GM23248 (cell line): Measurements from ENCODE around the gene SERBP1. TPM values are rescaled to one million over a fixed set of nuclear protein-coding genes. Genes with fewer than 3 reads are reported as not detected.
"Not testable (repeated sequence)": the region's sequence is repeated elsewhere in the genome, so short reads cannot be mapped to it uniquely, and the experiment has no call there.

Source experiments
- DNase-seq: peaks from one replicate; pipeline ENCODE4 v3.0.0-alpha.2; 2015
- H2AFZ ChIP-seq: fragments of 200-600 bp; sonication (generic); 2 replicates; pipeline ENCODE4 v1.6.1; 2016; ENCODE audit warnings: antibody characterized with exemption
- H3F3A ChIP-seq: fragments of 200-600 bp; sonication (generic); 2 replicates; pipeline ENCODE4 v1.6.1; 2016; ENCODE audit warnings: mild to moderate bottlenecking, antibody characterized with exemption, mixed run types; ENCODE audit not compliant: insufficient read depth
- H3K27ac ChIP-seq: fragments of 200-600 bp; sonication (generic); 2 replicates; pipeline ENCODE4 v1.5.1; 2016; ENCODE audit warnings: mild to moderate bottlenecking
- H3K27me3 ChIP-seq: fragments of 200-600 bp; sonication (generic); replicated peaks from 2 replicates; pipeline ENCODE4 v1.6.1; 2016; ENCODE audit warnings: mild to moderate bottlenecking; ENCODE audit not compliant: insufficient read depth
- H3K36me3 ChIP-seq: fragments of 200-600 bp; sonication (generic); 2 replicates; pipeline ENCODE4 v1.6.1; 2016; ENCODE audit warnings: low read depth, mild to moderate bottlenecking
- H3K4me1 ChIP-seq: fragments of 200-600 bp; sonication (generic); 2 replicates; pipeline ENCODE4 v1.6.1; 2016; ENCODE audit warnings: mild to moderate bottlenecking; ENCODE audit not compliant: insufficient read depth
- H3K4me2 ChIP-seq: fragments of 200-600 bp; sonication (generic); one replicate; pipeline ENCODE4 v1.6.1; 2016; ENCODE audit warnings: mild to moderate bottlenecking; ENCODE audit not compliant: unreplicated experiment
- H3K4me3 ChIP-seq: fragments of 200-600 bp; sonication (generic); 2 replicates; pipeline ENCODE4 v1.5.1; 2016; ENCODE audit warnings: mild to moderate bottlenecking
- H3K79me2 ChIP-seq: fragments of 200-600 bp; sonication (generic); 2 replicates; pipeline ENCODE4 v1.6.1; 2016; ENCODE audit warnings: mild to moderate bottlenecking; ENCODE audit not compliant: insufficient read depth
- H3K9ac ChIP-seq: fragments of 200-600 bp; sonication (generic); 2 replicates; pipeline ENCODE4 v1.6.1; 2016; ENCODE audit warnings: mild to moderate bottlenecking
- H3K9me2 ChIP-seq: fragments of 200-600 bp; sonication (generic); 2 replicates; pipeline ENCODE4 v1.6.1; 2016; ENCODE audit warnings: mixed run types, mild to moderate bottlenecking, moderate library complexity; ENCODE audit not compliant: insufficient read depth
- H3K9me3 ChIP-seq: fragments of 200-600 bp; sonication (generic); one replicate; pipeline ENCODE4 v1.6.1; 2017; ENCODE audit warnings: low read depth
- H4K20me1 ChIP-seq: fragments of 200-600 bp; sonication (generic); 2 replicates; pipeline ENCODE4 v1.6.0; 2016; ENCODE audit not compliant: insufficient read depth
- EZH2 ChIP-seq: fragments of 200-600 bp; sonication (generic); IDR thresholded peaks from 2 replicates; pipeline ENCODE4 v1.6.1; 2018; ENCODE audit warnings: antibody characterized with exemption, mild to moderate bottlenecking; ENCODE audit not compliant: insufficient read depth, poor library complexity, severe bottlenecking
- EZH2phosphoT487 ChIP-seq: fragments of 200-600 bp; sonication (generic); IDR thresholded peaks from 2 replicates; pipeline ENCODE4 v1.6.1; 2018; ENCODE audit warnings: antibody characterized with exemption, moderate library complexity, mild to moderate bottlenecking, low read depth; ENCODE audit not compliant: insufficient read depth
- WGBS, 2 experiments: methylation state at CpG; one replicate each; pipeline ENCODE4 v1.1.6; 2015 to 2017; ENCODE audit warnings: low lambda C conversion rate in 2 of 2, low coverage in 1 of 2; ENCODE audit errors: missing lambda C conversion rate in 2 of 2; 5-methylcytosine and 5-hydroxymethylcytosine counted together
- in situ Hi-C: fragments of 300-500 bp; cut with MboI; formaldehyde crosslinking; loops from 2 replicates; pipeline ENCODE4 v1.15.0; 2020
- polyA plus RNA-seq: library from polyadenylated mRNA; unstranded; fragments of >200 nt; fragmentation: Nextera tagmentation; extraction: Ambion mirVana; gene quantifications from 2 replicates; pipeline ENCODE4 v1.2.1, GENCODE V29; 2016
- total RNA-seq: library from RNA; depleted of rRNA; stranded (reverse); fragments of >200 nt; shearing (Covaris generic); gene quantifications from 2 replicates; pipeline ENCODE4 v1.2.3, GENCODE V29; 2014

The SERBP1 gene
- total and polyA plus RNA-seq, 2 experiments from 2014 or later = 156 to 204 TPM

DNA sequence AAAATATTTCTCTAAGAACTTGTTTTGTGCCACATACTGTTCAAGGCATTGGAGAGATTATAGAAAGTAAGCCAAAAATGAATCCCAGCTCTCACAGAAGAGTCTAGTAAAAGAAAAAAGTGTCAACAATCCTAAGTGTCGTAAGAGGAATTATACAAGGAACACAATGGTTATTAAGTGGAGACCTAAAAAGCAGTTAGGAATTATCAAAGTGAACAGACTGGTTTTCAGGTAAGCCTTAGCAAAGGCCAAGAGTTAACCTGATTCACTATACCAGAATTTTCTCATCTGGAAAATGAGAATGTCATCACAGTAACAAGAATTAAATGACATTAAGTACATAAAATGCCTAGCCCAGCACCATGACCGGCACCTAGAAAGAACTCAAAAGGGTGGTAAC is 15.6 kb downstream of the SERBP1 start:
- Histone ChIP-seq H3K36me3 (peaks cover 93% of the 10 kb centered on the region), H3K27ac (no peak overlapping the region), H2AFZ (no peak overlapping the region), H3K4me1 (no peaks in the 10 kb centered on the region), H3K9ac (no peak overlapping the region), H3K4me3 (no peak overlapping the region), H3F3A (peaks cover 20% of the 10 kb centered on the region; the same call in 1 of the 2 replicates), H4K20me1 (0 out of 2 replicates have a peak, but pooled peaks cover 3% of the 10 kb centered on the region), H3K27me3 (no peaks in the 10 kb centered on the region), H3K79me2 (peaks cover 93% of the 10 kb centered on the region), H3K9me2 (no peaks in the 10 kb centered on the region), H3K4me2 (no peak overlapping the region), H3K9me3 (no peaks in the 10 kb centered on the region)
- in situ Hi-C loops = no loop called here
- no peak for DNase-seq
- 95 to 98% methylated on average over 2 of the region's 2 CpGs for WGBS, 2 experiments
- TF ChIP-seq EZH2phosphoT487 (no peak), EZH2 (no peak)

DNA sequence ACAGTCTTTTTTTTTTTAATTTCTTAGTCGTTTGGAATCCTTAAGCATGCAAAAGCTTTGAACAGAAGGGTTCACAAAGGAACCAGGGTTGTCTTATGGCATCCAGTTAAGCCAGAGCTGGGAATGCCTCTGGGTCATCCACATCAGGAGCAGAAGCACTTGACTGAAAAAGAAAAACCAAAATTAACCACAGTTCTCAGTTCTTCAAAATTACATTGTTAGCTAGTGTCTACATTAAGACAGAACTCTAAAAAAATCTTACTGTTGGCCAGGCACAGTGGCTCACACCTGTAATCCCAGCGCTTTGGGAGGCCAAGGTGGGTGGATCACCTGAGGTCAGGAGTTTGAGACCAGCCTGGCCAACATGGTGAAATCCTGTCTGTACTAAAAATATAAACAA is 17.1 kb downstream of the SERBP1 start:
- in situ Hi-C loops, H4K20me1 ChIP-seq: not testable (repeated sequence)
- WGBS, 2 experiments = 47 to 49% methylated on average over 2 of the region's 2 CpGs

DNA sequence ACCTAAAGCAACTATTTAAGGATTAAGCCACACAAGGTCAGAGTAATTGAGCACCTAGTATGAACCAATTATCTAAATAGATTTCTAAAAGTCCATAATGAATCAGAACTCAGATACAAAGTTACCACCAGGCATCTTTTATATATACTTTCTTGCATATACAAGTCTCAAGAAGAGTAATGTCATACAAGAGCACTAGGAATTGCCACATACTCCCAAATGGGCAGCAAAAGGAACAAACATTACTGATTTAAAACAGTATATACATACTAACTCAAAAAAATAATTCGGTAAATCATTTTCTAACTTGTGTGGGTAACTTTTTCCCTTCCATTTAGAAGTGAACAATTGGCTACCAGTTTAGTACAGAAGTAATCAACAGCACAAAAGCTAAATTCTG is 22.1 kb downstream of the SERBP1 start:
- Histone ChIP-seq H3K9me3 (no peaks in the 10 kb centered on the region), H3K36me3 (peaks cover 42% of the 10 kb centered on the region)

More for the DNA sequence above, 17.1 kb downstream of the SERBP1 start:
- not testable (repeated sequence) for H3K4me3 ChIP-seq, DNase-seq, H2AFZ ChIP-seq, H3K4me1 ChIP-seq, H3K9ac ChIP-seq, H3K9me2 ChIP-seq, H3K27ac ChIP-seq, H3K4me2 ChIP-seq, H3K9me3 ChIP-seq, H3K27me3 ChIP-seq
- Histone ChIP-seq H3K79me2 (peaks cover 78% of the 10 kb centered on the region), H3F3A (peaks cover 29% of the 10 kb centered on the region), H3K36me3 (peaks cover 79% of the 10 kb centered on the region)

DNA sequence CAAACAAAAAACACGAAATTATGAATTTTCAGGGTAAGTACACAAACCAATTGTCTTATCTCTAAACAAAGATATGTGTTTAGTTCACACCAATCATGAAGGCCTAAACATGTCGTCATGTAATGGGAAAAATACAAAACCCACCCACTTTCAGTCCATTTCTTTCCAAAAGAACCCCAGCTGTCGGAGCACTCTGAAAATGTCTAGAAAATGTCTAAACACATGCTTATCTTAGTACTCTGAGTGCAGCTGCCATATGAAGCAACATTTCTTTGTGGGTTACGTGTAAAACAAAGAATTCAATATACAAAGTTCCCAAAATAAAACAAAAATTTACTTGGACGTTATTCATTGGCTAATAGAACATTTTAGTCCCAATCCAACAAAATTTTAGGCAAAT is 22.7 kb downstream of the SERBP1 start:
- Histone ChIP-seq H2AFZ (no peak overlapping the region), H3F3A (peaks cover 63% of the 10 kb centered on the region), H3K4me2 (no peak overlapping the region), H3K9me2 (no peaks in the 10 kb centered on the region), H3K9ac (no peak overlapping the region), H3K4me1 (peaks cover 11% of the 10 kb centered on the region; the same call in 1 of the 2 replicates), H4K20me1 (no peaks in the 10 kb centered on the region), H3K27me3 (no peaks in the 10 kb centered on the region), H3K27ac (no peak overlapping the region), H3K79me2 (peaks cover 26% of the 10 kb centered on the region), H3K36me3 (peaks cover 37% of the 10 kb centered on the region), H3K4me3 (no peak overlapping the region), H3K9me3 (no peaks in the 10 kb centered on the region)
- DNase-seq = no peak
- in situ Hi-C loops = no loop called here
- TF ChIP-seq EZH2 (no peak), EZH2phosphoT487 (no peak)
- 85 to 89% methylated on average over 5 of the region's 5 CpGs for WGBS, 2 experiments

More for the DNA sequence above, 22.1 kb downstream of the SERBP1 start:
- Histone ChIP-seq H3K9me2 (no peaks in the 10 kb centered on the region), H3K27me3 (no peaks in the 10 kb centered on the region), H3K9ac (no peak overlapping the region), H3K27ac (no peak overlapping the region), H3K4me1 (peaks cover 11% of the 10 kb centered on the region; the same call in 1 of the 2 replicates), H3K79me2 (peaks cover 29% of the 10 kb centered on the region), H2AFZ (no peak overlapping the region), H3F3A (peaks cover 63% of the 10 kb centered on the region), H3K4me2 (no peak overlapping the region), H3K4me3 (no peak overlapping the region), H4K20me1 (no peaks in the 10 kb centered on the region)
- in situ Hi-C loops = no loop called here
- TF ChIP-seq EZH2phosphoT487 (no peak), EZH2 (no peak)
- WGBS, 2 experiments = 98 to 100% methylated on average over 1 of the region's 1 CpG
- no peak for DNase-seq
